Effector memory CD8-positive, alpha-beta T cell (primary cell): ENCODE measurements around the gene TCHP.
A peak's percentile ranks its signal among the peaks of the same experiment; 100 is the strongest.
"Not testable (repeated sequence)": the region's sequence is repeated elsewhere in the genome, so short reads cannot be mapped to it uniquely, and the experiment has no call there.

Experiments used
- ATAC-seq: fragments of 150-1000 bp; cut with Tn5 transposase; replicated peaks from 2 replicates; pipeline ENCODE4 v1.10.0; 2021; ENCODE audit warnings: mild to moderate bottlenecking, moderate library complexity
- DNase-seq, 3 experiments: peaks; one replicate each; pipeline ENCODE4 v3.0.0; 2021
- H3K27ac Mint-ChIP-seq, 2 donors: one replicate each; pipeline ENCODE4 v1.8.0; 2022; ENCODE audit warnings: mild to moderate bottlenecking in 2 of 2, mixed read lengths in 2 of 2, moderate library complexity in 2 of 2
- H3K27me3 Mint-ChIP-seq, 2 donors: one replicate each; pipeline ENCODE4 v1.8.0; 2022; ENCODE audit warnings: mixed read lengths in 2 of 2
- H3K36me3 Mint-ChIP-seq: one replicate; pipeline ENCODE4 v1.8.0; 2022; ENCODE audit warnings: mild to moderate bottlenecking, moderate library complexity, mixed read lengths; ENCODE audit not compliant: insufficient read depth
- H3K4me1 Mint-ChIP-seq, 2 donors: one replicate each; pipeline ENCODE4 v1.8.0; 2022; ENCODE audit warnings: low read depth in 2 of 2, mixed read lengths in 2 of 2
- H3K4me3 Mint-ChIP-seq, 2 donors: one replicate each; pipeline ENCODE4 v1.8.0; 2022; ENCODE audit warnings: mild to moderate bottlenecking in 2 of 2, mixed read lengths in 2 of 2, moderate library complexity in 2 of 2
- H3K9me3 Mint-ChIP-seq, 2 donors: one replicate each; pipeline ENCODE4 v1.8.0; 2022; ENCODE audit warnings: mixed read lengths in 2 of 2

TCHP gene

DNA sequence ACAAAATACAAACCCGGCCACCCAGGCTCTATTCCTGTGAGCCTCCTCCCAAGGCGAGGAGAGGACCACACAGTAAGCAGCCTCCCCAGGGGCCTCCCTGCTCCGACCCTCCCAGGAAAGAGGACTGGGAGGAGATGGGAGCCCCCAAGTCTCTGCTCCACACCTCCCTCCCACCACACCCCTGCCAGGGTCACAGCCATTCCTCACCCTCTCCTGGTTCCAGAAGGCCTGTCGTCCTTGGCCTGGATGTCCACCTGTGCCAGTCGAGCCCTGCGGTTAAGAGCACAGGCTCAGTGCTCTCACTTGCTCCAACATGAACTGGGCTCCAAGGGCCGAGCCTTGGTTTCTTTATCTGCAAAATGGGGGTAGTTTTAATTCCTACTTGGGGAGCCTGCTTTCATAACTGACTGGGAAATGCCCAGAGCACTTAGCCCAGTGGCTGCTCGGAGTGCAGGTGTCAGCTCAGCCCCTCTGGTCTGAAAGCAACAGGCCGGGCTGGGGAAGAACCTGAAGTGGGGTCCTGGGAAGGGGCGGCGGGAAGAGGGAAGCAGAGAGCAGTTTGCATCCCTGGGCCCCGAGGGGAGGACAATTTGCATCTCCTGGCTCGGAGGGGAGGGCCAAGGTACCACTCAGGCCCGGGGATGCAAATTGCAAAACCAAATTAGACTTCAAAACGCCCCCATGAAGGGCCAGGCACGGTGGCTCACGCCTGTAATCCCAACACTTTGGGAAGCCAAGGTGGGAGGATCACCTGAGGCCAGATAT, 23.6 kb downstream of the TCHP start:
- H3K9me3 Mint-ChIP-seq: no peaks in the 10 kb centered on the region
- no peaks in the 10 kb centered on the region for H3K27me3 Mint-ChIP-seq
- no peak for DNase-seq
- no peak overlapping the region for H3K27ac Mint-ChIP-seq
- no peak for ATAC-seq
- H3K36me3 Mint-ChIP-seq: peaks cover 22% of the 10 kb centered on the region
- no peak overlapping the region for H3K4me3 Mint-ChIP-seq
- peaks cover 8 to 10% of the 10 kb centered on the region in 2 donors for H3K4me1 Mint-ChIP-seq

DNA sequence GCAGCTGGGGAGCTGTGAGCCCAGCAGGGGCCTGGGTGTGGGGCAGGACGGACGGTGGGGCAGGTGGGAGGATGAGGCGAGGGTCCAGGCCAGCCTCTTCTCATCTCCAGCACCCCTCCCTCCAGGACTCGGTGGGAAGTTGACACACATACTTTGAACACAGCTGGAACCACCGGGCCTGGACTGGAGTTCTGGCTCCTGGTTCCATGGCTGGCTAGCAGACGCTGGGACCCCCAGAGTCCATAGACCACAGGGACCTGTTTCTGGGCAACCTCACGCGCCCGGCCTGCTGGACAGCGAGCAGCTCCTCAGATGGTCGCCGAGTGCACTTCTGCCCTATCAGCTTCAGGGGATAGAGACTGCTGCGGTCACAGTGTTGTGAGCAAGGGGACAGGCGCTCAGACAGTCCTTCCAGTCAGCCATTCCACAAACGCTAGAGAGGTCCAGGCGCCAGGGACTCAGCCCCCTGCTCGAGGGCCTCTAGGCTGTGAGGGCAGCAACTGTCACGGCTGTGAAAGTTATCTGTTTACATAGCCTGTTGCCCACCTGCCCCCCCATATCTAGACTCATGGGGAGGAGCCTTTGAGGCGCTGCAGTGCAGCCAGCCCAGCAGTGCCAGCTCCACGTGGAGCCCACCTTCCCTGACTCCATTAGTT, 25.2 kb downstream of the TCHP start:
- Mint-ChIP-seq H3K27me3 (no peaks in the 10 kb centered on the region), H3K9me3 (no peaks in the 10 kb centered on the region), H3K36me3 (peaks cover 19% of the 10 kb centered on the region), H3K4me1 (peaks cover 8 to 10% of the 10 kb centered on the region in 2 donors), H3K4me3 (no peak overlapping the region), H3K27ac (peak overlapping the region; percentile 36 to 93)
- no peak for ATAC-seq
- DNase-seq: no peak

DNA sequence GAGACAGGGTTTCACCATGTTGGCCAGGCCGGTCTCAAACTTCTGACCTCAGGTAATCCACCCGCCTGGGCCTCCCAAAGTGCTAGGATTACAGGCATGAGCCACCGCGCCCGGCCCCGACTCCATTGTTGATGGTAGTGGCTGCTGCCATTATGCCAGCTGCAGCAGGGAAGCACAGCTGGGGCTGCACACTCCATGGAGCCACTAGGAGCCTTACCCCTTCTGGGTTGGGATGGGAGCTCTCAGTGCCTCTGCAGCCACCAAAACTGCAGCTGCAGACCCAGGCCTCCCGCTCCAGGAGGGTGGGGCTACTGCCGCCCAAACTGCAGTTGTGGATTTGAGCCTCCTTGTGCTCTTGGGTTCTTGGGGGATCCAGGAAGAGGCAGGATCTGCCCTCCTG, 25.9 kb downstream of the TCHP start:
- Mint-ChIP-seq H3K27me3 (no peaks in the 10 kb centered on the region), H3K4me3 (no peak overlapping the region), H3K4me1 (peaks cover 5 to 10% of the 10 kb centered on the region in 2 donors), H3K9me3 (no peaks in the 10 kb centered on the region), H3K36me3 (peaks cover 14% of the 10 kb centered on the region), H3K27ac (no peak overlapping the region)
- ATAC-seq (no peak), DNase-seq (no peak)

DNA sequence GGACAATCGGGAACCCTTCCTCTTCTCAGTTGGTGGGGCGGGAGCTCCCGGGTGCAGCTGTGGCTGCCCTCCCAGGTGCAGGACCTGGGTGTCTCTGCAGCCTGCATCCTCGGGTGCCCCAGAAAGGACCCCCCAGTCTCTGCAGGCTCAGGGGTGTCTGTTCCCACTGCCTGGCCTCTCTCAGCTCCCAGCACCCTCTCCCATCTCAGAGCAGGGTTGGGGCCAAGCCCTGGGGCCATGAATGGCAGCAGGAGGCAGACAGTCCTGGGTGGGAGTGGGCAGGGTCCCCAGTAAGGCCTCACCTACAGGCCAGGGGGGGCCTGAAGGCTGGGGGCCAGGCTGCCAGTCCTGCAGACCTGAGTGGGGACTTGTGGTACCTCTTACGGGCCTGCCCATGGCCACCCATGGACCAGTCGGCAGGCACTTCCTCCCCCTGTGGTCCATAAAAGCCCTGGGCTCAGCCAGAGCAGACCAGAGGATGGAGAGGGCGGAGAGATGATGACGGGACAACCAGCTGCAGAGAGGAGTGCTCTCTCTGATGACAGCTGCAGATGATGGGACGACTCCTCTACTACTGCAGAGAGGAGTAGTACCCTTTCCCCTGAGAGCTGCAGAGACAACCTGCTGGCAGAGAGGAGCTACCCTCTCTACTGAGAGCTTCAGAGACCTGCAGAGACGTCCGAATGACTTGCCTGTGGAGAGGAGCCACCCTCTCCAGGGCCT, 26.6 kb downstream of the TCHP start:
- Mint-ChIP-seq H3K4me3 (no peak overlapping the region), H3K4me1 (peaks cover 4 to 10% of the 10 kb centered on the region in 2 donors), H3K36me3 (peaks cover 16% of the 10 kb centered on the region), H3K9me3 (no peaks in the 10 kb centered on the region), H3K27me3 (no peaks in the 10 kb centered on the region), H3K27ac (peak overlapping the region in 1 of 2 donors; percentile 92)
- no peak for ATAC-seq
- DNase-seq: no peak

DNA sequence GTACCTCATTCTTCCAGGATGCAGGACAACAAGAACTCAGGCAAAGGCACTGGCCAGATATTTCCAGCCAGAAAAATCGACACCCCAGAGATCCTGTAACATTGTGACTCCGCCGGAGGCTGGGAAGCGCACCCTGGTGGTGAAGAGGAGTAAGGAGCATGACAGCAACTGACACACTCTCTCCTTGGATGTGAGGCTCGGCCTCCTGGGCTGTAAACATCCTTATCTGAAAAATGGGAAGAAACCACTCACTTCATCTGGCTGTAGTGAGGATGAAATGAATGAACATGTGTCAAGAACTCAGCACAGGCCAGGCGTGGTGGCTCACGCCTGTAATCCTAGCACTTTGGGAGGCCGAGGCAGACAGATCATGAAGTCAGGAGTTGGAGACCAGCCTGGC, 27.5 kb downstream of the TCHP start:
- DNase-seq (peak; percentile 33 to 40 (median 37)), ATAC-seq (peak; percentile 68)
- no peaks in the 10 kb centered on the region for H3K9me3 Mint-ChIP-seq
- peaks cover 26% of the 10 kb centered on the region for H3K36me3 Mint-ChIP-seq
- H3K4me1 Mint-ChIP-seq: peaks cover 4 to 10% of the 10 kb centered on the region in 2 donors
- H3K4me3 Mint-ChIP-seq: no peak overlapping the region
- H3K27ac Mint-ChIP-seq: peak overlapping the region; percentile 84 to 92
- no peaks in the 10 kb centered on the region for H3K27me3 Mint-ChIP-seq

DNA sequence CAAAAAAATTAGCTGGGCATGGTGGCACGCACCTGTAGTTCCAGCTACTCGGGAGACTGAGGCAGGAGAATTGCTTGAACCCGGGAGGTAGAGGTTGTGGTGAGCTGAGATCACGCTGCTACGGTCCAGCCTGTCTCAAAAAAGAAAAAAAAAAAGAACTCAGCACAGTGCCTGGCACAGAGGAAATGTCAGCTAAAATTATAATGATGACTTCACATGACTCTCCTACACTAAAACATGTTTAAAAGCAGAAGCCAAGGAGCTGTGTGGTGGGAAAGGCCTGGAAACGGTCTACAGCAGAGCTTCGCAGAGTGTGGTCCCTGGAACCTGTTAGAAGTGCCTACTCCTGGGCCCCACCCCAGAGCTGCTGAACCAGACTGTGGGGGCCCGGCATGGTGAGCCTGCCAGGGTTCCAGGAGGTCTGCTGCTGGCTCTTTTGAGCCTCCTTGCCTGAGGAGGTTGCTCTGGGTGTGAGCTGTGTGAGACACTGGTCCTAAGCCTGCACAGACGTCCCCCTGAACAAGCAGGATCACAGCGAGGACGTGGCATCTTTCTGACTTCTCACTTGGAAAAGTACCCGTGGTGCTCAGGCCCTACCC, 28.1 kb downstream of the TCHP start:
- Mint-ChIP-seq H3K27me3 (no peaks in the 10 kb centered on the region), H3K4me1 (peaks cover 4 to 10% of the 10 kb centered on the region in 2 donors), H3K36me3 (peaks cover 31% of the 10 kb centered on the region), H3K4me3 (no peak overlapping the region), H3K9me3 (no peaks in the 10 kb centered on the region), H3K27ac (peak overlapping the region; percentile 84 to 92)
- ATAC-seq (no peak), DNase-seq (no peak)

DNA sequence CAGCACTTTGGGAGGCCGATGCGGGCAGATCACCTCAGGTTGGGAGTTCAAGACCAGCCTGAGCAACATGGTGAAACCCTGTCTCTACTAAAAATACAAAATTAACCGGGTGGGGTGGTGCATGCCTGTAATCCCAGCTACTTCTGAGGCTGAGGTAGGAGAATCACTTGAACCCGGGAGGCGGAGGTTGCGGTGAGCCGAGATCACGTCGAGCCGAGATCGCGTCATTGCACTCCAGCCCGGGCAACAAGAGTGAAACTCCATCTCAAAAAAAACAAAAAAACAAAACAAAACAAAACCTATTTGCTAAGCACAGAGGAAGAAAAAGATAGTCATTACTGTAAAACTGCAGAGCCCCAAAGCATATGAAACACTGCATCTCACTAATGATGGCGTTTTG, 29.3 kb downstream of the TCHP start:
- H3K4me1 Mint-ChIP-seq: peaks cover 4 to 10% of the 10 kb centered on the region in 2 donors
- H3K27me3 Mint-ChIP-seq, H3K9me3 Mint-ChIP-seq, DNase-seq, ATAC-seq, H3K4me3 Mint-ChIP-seq: not testable (repeated sequence)
- peak overlapping the region in 1 of 2 donors; percentile 12 for H3K27ac Mint-ChIP-seq
- H3K36me3 Mint-ChIP-seq: peaks cover 43% of the 10 kb centered on the region

DNA sequence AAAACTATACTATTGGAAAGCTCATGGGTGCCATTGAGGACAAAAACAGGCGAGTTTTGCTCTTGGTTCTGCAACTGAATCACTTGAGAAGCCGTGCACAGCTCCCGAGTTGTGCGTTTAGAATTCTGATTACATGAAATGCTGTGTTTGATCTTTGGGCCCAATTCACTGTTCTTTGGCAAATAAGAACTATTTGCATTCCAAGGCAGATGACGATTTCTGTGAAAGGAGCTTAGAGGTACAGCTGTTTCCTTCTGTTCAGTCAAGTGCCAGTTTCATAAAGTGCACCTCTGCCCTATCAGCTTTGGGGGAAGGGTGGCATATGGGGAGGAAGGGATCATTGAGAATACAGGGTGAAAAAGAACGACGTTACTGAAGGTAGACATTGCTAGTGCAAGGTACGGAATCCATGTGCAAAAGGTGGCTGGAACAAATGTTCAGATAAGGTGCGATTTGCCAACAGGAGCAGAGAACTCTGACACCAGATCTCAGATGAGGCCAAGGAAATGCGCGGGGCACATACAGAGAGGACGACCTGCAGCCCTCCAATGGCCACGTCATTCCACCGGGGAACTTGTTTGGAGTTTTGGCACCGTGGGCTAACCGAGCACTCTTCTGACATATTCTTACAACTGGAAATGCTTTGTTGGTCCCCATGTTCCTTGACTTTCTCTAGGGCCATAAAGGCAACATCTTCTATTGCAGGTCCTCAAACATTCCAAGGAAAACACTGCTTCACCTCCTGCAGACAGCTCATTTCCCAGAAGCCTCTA, 30.1 kb downstream of the TCHP start:
- no peak for DNase-seq
- H3K27ac Mint-ChIP-seq: no peak overlapping the region
- no peak for ATAC-seq
- peaks cover 49% of the 10 kb centered on the region for H3K36me3 Mint-ChIP-seq
- no peak overlapping the region for H3K4me3 Mint-ChIP-seq
- no peaks in the 10 kb centered on the region for H3K27me3 Mint-ChIP-seq
- H3K9me3 Mint-ChIP-seq: no peaks in the 10 kb centered on the region
- H3K4me1 Mint-ChIP-seq: peaks cover 4% of the 10 kb centered on the region in 2 donors

DNA sequence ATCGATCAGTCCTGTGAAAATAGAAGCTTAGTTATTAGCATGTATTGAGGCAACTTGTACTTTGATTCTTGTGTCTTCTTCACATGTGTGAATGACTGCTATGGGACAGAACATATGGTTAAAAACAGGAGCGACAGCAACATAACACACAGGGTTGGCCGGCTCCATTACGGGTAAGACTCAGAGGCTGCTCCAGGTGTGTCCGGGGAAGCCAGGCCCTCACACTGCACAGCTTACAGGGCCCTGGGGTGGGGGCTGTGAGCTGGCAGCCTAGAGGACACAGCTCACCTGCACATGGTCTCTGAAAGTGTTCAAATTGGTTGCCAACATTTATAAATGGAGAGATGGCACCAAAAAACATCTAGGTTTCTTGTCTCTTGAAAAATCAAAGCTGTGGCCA, 31.1 kb downstream of the TCHP start:
- no peak overlapping the region for H3K4me3 Mint-ChIP-seq
- H3K9me3 Mint-ChIP-seq: no peaks in the 10 kb centered on the region
- peaks cover 4% of the 10 kb centered on the region in 2 donors for H3K4me1 Mint-ChIP-seq
- H3K27me3 Mint-ChIP-seq: no peaks in the 10 kb centered on the region
- H3K27ac Mint-ChIP-seq: peak overlapping the region in 1 of 2 donors; percentile 90
- no peak for DNase-seq
- H3K36me3 Mint-ChIP-seq: peaks cover 58% of the 10 kb centered on the region
- no peak for ATAC-seq

DNA sequence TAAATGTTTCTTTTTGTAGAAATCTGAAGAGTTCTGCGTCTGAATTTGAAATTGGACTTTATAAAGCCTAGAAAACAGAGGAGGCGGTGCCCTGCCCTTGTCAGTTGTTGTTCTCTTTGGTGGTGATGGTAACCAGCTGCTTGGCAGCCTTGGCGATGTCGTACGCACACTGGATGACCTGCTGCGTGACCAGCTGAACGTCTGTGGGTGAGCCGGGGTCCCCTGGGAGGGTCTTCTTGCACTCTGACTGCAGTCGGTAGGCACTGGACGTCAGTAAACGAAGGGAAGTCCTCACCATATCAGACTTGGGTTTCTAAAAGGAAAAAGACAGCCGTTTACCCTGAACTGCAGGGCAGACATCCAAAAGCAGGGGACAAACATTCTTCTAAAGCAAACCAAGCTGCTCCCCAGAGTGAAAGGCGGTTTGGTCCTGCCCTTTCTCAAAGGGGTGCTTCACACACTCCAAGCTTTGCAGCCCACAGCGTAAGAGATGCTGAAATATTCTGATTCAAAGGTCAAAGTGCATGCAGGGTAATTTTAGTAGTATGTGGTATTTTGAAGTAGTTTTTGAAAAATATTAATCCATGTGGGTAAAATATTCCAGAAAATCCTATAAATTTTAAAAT, 32.9 kb downstream of the TCHP start:
- ATAC-seq: no peak
- no peak overlapping the region for H3K27ac Mint-ChIP-seq

DNA sequence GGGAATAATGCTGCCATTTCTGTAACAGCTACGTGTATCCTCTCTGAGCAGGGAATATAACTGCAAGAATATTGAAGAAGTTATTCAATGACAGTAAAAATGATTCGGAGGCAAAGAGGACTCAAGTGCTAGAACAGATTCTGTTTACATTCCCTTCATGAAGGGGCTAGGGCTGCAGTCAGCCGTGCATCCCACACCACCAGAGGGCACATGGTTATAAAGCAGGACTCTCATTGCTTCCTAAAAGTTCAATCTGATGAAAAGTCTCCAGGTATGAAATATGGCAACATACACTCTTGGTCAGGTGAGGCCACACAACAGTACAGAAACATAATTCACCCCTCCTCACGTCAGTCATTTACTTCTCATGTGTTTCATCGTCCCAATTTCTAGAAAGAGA, 34.0 kb downstream of the TCHP start:
- peak overlapping the region in 1 of 2 donors; percentile 52 for H3K27ac Mint-ChIP-seq
- no peaks in the 10 kb centered on the region for H3K4me1 Mint-ChIP-seq
- no peak for ATAC-seq
- no peak overlapping the region for H3K4me3 Mint-ChIP-seq
- DNase-seq: no peak
- H3K9me3 Mint-ChIP-seq: no peaks in the 10 kb centered on the region
- no peaks in the 10 kb centered on the region for H3K27me3 Mint-ChIP-seq
- peaks cover 70% of the 10 kb centered on the region for H3K36me3 Mint-ChIP-seq

More for the DNA sequence above, 32.9 kb downstream of the TCHP start:
- no peaks in the 10 kb centered on the region for H3K9me3 Mint-ChIP-seq
- no peak overlapping the region for H3K4me3 Mint-ChIP-seq
- no peak for DNase-seq
- no peaks in the 10 kb centered on the region for H3K4me1 Mint-ChIP-seq
- H3K36me3 Mint-ChIP-seq: peaks cover 62% of the 10 kb centered on the region
- H3K27me3 Mint-ChIP-seq: no peaks in the 10 kb centered on the region

DNA sequence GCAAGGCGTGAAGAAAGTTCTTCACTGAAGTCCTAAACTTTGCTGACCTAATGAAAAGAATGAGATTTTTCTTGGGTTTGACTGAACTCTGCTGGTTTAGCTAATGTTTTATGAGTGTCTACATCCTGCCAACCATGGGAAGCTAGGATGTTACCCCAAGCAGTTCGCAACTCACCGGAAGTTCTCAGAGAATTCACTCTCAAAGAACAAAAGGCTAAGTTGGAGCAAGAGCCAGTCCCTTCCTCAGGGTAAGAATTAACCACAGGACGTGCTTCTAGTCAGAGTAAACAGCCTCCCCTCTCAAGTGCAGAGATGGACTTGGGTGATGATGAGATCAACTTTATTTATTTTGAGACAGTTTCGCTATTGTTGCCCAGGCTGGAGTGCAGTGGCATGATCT, 37.3 kb downstream of the TCHP start:
- Mint-ChIP-seq H3K4me1 (no peaks in the 10 kb centered on the region), H3K4me3 (no peak overlapping the region), H3K27me3 (no peaks in the 10 kb centered on the region), H3K36me3 (peaks cover 61% of the 10 kb centered on the region), H3K9me3 (no peaks in the 10 kb centered on the region), H3K27ac (no peak overlapping the region)
- ATAC-seq (no peak), DNase-seq (no peak)
